Caco-2 (cell line): ENCODE data around the gene DUXA. TPM values are rescaled to one million over a fixed set of nuclear protein-coding genes. Genes with fewer than 3 reads are reported as not detected.

ENCODE experiments used
- BruUV-seq: library from RNA; stranded (reverse); fragments of 400-500 nt; replicated peaks from 2 replicates; lab custom pipeline; 2021; lab: Mats Ljungman, UMichigan
- CTCF ChIA-PET: fragments of 300-600 bp; sonication (Branson Sonifier 250); formaldehyde crosslinking; loops from one replicate; lab custom pipeline; 2022; ENCODE audit warnings: antibody characterized with exemption; lab: Charles Lee
- POLR2A ChIA-PET: fragments of 300-600 bp; sonication (Branson Sonifier 250); formaldehyde crosslinking; loops from one replicate; lab custom pipeline; 2022; ENCODE audit warnings: antibody characterized with exemption; lab: Charles Lee
- DNase-seq, 2 experiments: peaks; one replicate each; pipeline versions ENCODE4 v3.0.0 to v3.0.0-alpha.2; 2020 to 2022
- H3K27me3 ChIP-seq: replicated peaks from 2 replicates; pipeline ENCODE4 v1.6.0; 2011; ENCODE audit warnings: low read length; ENCODE audit not compliant: control insufficient read depth, insufficient read depth
- H3K36me3 ChIP-seq: 2 replicates; pipeline ENCODE4 v1.5.1; 2011; ENCODE audit warnings: low read length; ENCODE audit not compliant: control insufficient read depth, insufficient read depth
- H3K4me1 ChIP-seq: fragments of 250-450 bp; sonication (Bioruptor Pico); 2 replicates; pipeline ENCODE4 v1.5.1; 2020; ENCODE audit warnings: mild to moderate bottlenecking
- H3K4me3 ChIP-seq: 2 replicates; pipeline ENCODE4 v1.5.1; 2011; ENCODE audit warnings: low read depth, mild to moderate bottlenecking, control low read depth, low read length
- H3K9me3 ChIP-seq: fragments of 250-450 bp; sonication (Bioruptor Pico); 2 replicates; pipeline ENCODE4 v1.5.1; 2020; ENCODE audit warnings: mild to moderate bottlenecking, moderate library complexity
- H3K27ac Mint-ChIP-seq: one replicate; pipeline ENCODE4 v1.8.0; 2022; ENCODE audit warnings: mixed read lengths; ENCODE audit not compliant: unreplicated experiment
- H3K27me3 Mint-ChIP-seq: one replicate; pipeline ENCODE4 v1.8.0; 2022; ENCODE audit warnings: mixed read lengths; ENCODE audit not compliant: insufficient read depth, unreplicated experiment
- H3K36me3 Mint-ChIP-seq: one replicate; pipeline ENCODE4 v1.8.0; 2022; ENCODE audit warnings: mild to moderate bottlenecking, mixed read lengths; ENCODE audit not compliant: insufficient read depth, unreplicated experiment
- H3K4me1 Mint-ChIP-seq: one replicate; pipeline ENCODE4 v1.8.0; 2022; ENCODE audit warnings: low read depth, mixed read lengths; ENCODE audit not compliant: unreplicated experiment
- H3K4me3 Mint-ChIP-seq: one replicate; pipeline ENCODE4 v1.8.0; 2022; ENCODE audit warnings: mild to moderate bottlenecking, moderate library complexity, mixed read lengths; ENCODE audit not compliant: unreplicated experiment
- H3K9me3 Mint-ChIP-seq: one replicate; pipeline ENCODE4 v1.8.0; 2022; ENCODE audit warnings: mixed read lengths; ENCODE audit not compliant: unreplicated experiment
- CTCF ChIP-seq, 2 experiments: fragments of 200-600 bp in 1 of 2; IDR thresholded peaks; 1 replicate in 1 of 2; 2 replicates in 1 of 2; pipeline versions ENCODE4 v1.5.1 to v1.8.0; 2011 to 2022; ENCODE audit warnings: antibody characterized with exemption in 1 of 2, control low read depth in 1 of 2, inconsistent platforms in 1 of 2, low read depth in 1 of 2, low read length in 1 of 2, mild to moderate bottlenecking in 1 of 2, moderate library complexity in 1 of 2; ENCODE audit not compliant: insufficient read depth in 1 of 2, severe bottlenecking in 1 of 2, unreplicated experiment in 1 of 2
- intact Hi-C: fragments of 100-400 bp; cut with micrococcal nuclease; formaldehyde crosslinking; loops from one replicate; pipeline ENCODE4 v1.10.0; 2022; ENCODE audit not compliant: unreplicated experiment
- total RNA-seq: library from RNA; stranded (reverse); gene quantifications from 2 replicates; pipeline ENCODE4 v1.2.3, GENCODE V29; 2022

Gene DUXA
- total RNA-seq, 1 experiment from 2014 or later: not detected

GRCh38 chr19:57171551-57172081 lies 4.3 kb upstream of the DUXA start:
- Mint-ChIP-seq H3K4me3 (no peak overlapping the region), H3K36me3 (peaks cover 6% of the 10 kb centered on the region), H3K9me3 (peaks cover 36% of the 10 kb centered on the region), H3K27me3 (no peaks in the 10 kb centered on the region), H3K4me1 (no peaks in the 10 kb centered on the region), H3K27ac (no peak overlapping the region)
- H3K4me3 ChIP-seq: no peak overlapping the region
- ChIA-PET POLR2A (no interaction called here), CTCF (no interaction called here)
- peaks cover 13% of the 10 kb centered on the region; the same call in 1 of the 2 replicates for H3K9me3 ChIP-seq
- H3K4me1 ChIP-seq: no peaks in the 10 kb centered on the region
- H3K27me3 ChIP-seq: no peaks in the 10 kb centered on the region
- no peak for TF ChIP-seq CTCF (IDR thresholded peaks at IDR 0.05; ENCODE audit: insufficient read depth in 1 of 2, low read depth in 1 of 2, low read length in 1 of 2, severe bottlenecking in 1 of 2, unreplicated experiment in 1 of 2)
- no peaks in the 10 kb centered on the region for H3K36me3 ChIP-seq
- BruUV-seq: no TSS peak
- intact Hi-C loops: no loop called here
- DNase-seq: no peak

GRCh38 chr19:57165846-57166245 lies 1.4 kb downstream of the DUXA start:
- Histone ChIP-seq H3K4me1 (no peaks in the 10 kb centered on the region), H3K9me3 (peaks cover under 1% of the 10 kb centered on the region; the same call in 1 of the 2 replicates), H3K36me3 (no peaks in the 10 kb centered on the region), H3K27me3 (no peaks in the 10 kb centered on the region), H3K4me3 (no peak overlapping the region)
- Mint-ChIP-seq H3K27ac (no peak overlapping the region), H3K27me3 (no peaks in the 10 kb centered on the region), H3K36me3 (no peaks in the 10 kb centered on the region), H3K4me3 (no peak overlapping the region), H3K9me3 (peaks cover 29% of the 10 kb centered on the region), H3K4me1 (no peaks in the 10 kb centered on the region)
- TF ChIP-seq CTCF (IDR thresholded peaks at IDR 0.05; ENCODE audit: insufficient read depth in 1 of 2, low read depth in 1 of 2, low read length in 1 of 2, severe bottlenecking in 1 of 2, unreplicated experiment in 1 of 2): no peak
- intact Hi-C loops: no loop called here
- no TSS peak for BruUV-seq
- ChIA-PET CTCF (no interaction called here), POLR2A (no interaction called here)
- no peak for DNase-seq

GRCh38 chr19:57161985-57162539 lies 5.2 kb downstream of the DUXA start:
- no peaks in the 10 kb centered on the region for H3K27me3 ChIP-seq
- no TSS peak for BruUV-seq
- no peaks in the 10 kb centered on the region for H3K36me3 Mint-ChIP-seq
- no peak overlapping the region for H3K4me3 ChIP-seq
- no peaks in the 10 kb centered on the region for H3K4me1 Mint-ChIP-seq
- H3K4me1 ChIP-seq: no peaks in the 10 kb centered on the region
- ChIA-PET POLR2A (no interaction called here), CTCF (no interaction called here)
- H3K27me3 Mint-ChIP-seq: no peaks in the 10 kb centered on the region
- no peaks in the 10 kb centered on the region; the same call in 1 of the 2 replicates for H3K9me3 ChIP-seq
- TF ChIP-seq CTCF (IDR thresholded peaks at IDR 0.05; ENCODE audit: insufficient read depth in 1 of 2, low read depth in 1 of 2, low read length in 1 of 2, severe bottlenecking in 1 of 2, unreplicated experiment in 1 of 2): no peak
- H3K9me3 Mint-ChIP-seq: peaks cover 21% of the 10 kb centered on the region
- intact Hi-C loops: no loop called here
- no peak for DNase-seq
- H3K36me3 ChIP-seq: no peaks in the 10 kb centered on the region
- no peak overlapping the region for H3K4me3 Mint-ChIP-seq
- no peak overlapping the region for H3K27ac Mint-ChIP-seq
